Testis (tissue), 2 donors: ENCODE data around the gene CCDC122.

Source experiments
- POLR2A ChIP-seq: fragments of 450-650 bp; IDR thresholded peaks from one replicate; pipeline ENCODE4 v1.6.1; 2017; ENCODE audit warnings: antibody characterized with exemption, mild to moderate bottlenecking, moderate library complexity
- TF ChIP-seq, protein P1 (sequence below), 3 experiments: fragments of 450-650 bp in 2 of 3; fragments of 200-600 bp in 1 of 3; sonication (generic) in 1 of 3; IDR thresholded peaks; one replicate each; pipeline ENCODE4 v1.5.1; 2016 to 2019; ENCODE audit warnings: antibody characterized with exemption in 3 of 3, mild to moderate bottlenecking in 2 of 3, moderate library complexity in 1 of 3

DNA sequence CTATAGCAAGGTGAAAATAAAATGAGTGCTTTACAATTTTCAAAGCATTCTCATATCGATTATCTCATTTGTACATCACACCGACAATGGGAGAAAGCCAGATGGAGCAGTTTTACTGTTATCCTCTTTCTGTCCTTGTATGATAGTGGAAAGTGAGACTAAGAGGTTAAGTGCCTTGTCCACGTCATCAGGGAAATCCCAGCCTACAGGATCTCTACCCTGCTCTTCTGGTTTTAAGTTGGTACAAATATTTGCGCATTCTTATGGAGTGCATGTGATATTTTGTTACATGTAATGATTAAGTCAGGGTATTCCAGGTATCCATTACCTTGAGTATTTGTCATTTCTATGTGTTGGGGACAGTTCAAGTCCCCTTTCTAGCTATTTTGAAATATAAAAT is 80.3 kb downstream of the CCDC122 start:
- TF ChIP-seq, protein P1, sequence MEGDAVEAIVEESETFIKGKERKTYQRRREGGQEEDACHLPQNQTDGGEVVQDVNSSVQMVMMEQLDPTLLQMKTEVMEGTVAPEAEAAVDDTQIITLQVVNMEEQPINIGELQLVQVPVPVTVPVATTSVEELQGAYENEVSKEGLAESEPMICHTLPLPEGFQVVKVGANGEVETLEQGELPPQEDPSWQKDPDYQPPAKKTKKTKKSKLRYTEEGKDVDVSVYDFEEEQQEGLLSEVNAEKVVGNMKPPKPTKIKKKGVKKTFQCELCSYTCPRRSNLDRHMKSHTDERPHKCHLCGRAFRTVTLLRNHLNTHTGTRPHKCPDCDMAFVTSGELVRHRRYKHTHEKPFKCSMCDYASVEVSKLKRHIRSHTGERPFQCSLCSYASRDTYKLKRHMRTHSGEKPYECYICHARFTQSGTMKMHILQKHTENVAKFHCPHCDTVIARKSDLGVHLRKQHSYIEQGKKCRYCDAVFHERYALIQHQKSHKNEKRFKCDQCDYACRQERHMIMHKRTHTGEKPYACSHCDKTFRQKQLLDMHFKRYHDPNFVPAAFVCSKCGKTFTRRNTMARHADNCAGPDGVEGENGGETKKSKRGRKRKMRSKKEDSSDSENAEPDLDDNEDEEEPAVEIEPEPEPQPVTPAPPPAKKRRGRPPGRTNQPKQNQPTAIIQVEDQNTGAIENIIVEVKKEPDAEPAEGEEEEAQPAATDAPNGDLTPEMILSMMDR (IDR thresholded peaks at IDR 0.05): no peak
- no peak for TF ChIP-seq POLR2A
